K562 (cell line): ENCODE data around the gene LDHAL6A. TPM values are rescaled to one million over a fixed set of nuclear protein-coding genes. Genes with fewer than 3 reads are reported as not detected.
A peak's percentile ranks its signal among the peaks of the same experiment; 100 is the strongest.

ENCODE experiments used
- ESRRA ChIP-seq: fragments of 450-650 bp; IDR thresholded peaks from 2 replicates; pipeline ENCODE4 v1.6.1; 2014; ENCODE audit warnings: low read depth, mild to moderate bottlenecking, moderate library complexity, borderline replicate concordance
- FOXJ3 ChIP-seq: sonication (generic); formaldehyde crosslinking; IDR thresholded peaks from 2 replicates; pipeline ENCODE4 v1.4.0; 2020; ENCODE audit warnings: mild to moderate bottlenecking, missing genetic modification reagents
- FOXM1 ChIP-seq, 2 experiments: fragments of 450-650 bp in 1 of 2; sonication (generic) in 1 of 2; formaldehyde crosslinking in 1 of 2; IDR thresholded peaks; 2 replicates each; pipeline versions ENCODE4 v1.6.1 to v1.9.0; 2017 to 2022; ENCODE audit warnings: low read depth in 2 of 2, mild to moderate bottlenecking in 2 of 2, missing genetic modification reagents in 1 of 2, moderate library complexity in 1 of 2
- KDM5B ChIP-seq: fragments of 200-600 bp; sonication (generic); IDR thresholded peaks from 2 replicates; pipeline ENCODE4 v1.6.1; 2012; ENCODE audit warnings: low read depth, mild to moderate bottlenecking, moderate library complexity, low read length, control low read depth, inconsistent platforms; ENCODE audit not compliant: insufficient replicate concordance
- NCOA6 ChIP-seq: fragments of 450-650 bp; IDR thresholded peaks from 2 replicates; pipeline ENCODE4 v1.6.1; 2017; ENCODE audit warnings: mild to moderate bottlenecking
- NFXL1 ChIP-seq: fragments of 450-650 bp; formaldehyde crosslinking; IDR thresholded peaks from 2 replicates; pipeline ENCODE4 v1.4.0; 2021; ENCODE audit warnings: mild to moderate bottlenecking
- SIN3A ChIP-seq, 2 experiments: fragments of 150-350 bp in 1 of 2; IDR thresholded peaks; 2 replicates each; pipeline ENCODE4 v1.6.1; 2011 to 2016; ENCODE audit warnings: borderline replicate concordance in 2 of 2, low read depth in 2 of 2, low read length in 2 of 2, mild to moderate bottlenecking in 2 of 2, moderate library complexity in 2 of 2; ENCODE audit not compliant: control insufficient read depth in 1 of 2
- STAG1 ChIP-seq: sonication (generic); formaldehyde crosslinking; IDR thresholded peaks from 2 replicates; pipeline ENCODE4 v1.5.0; 2020; ENCODE audit warnings: missing genetic modification reagents, borderline replicate concordance
- polyA plus RNA-seq, 8 experiments: library from polyadenylated mRNA; depleted of rRNA in 4 of 8; stranded (reverse) in 5 of 8; unstranded in 3 of 8; fragments of >200 nt; fragmentation: Nextera tagmentation in 2 of 8; fragmentation: Illumina TruSeq in 1 of 8; extraction: Ambion mirVana in 2 of 8; extraction: Trizol in 1 of 8; gene quantifications; 2 replicates each; pipeline versions ENCODE4 v1.2.1 to v1.2.3, GENCODE V29; 2011 to 2014; ENCODE audit warnings: inconsistent platforms in 1 of 8, missing spikeins in 1 of 8
- total RNA-seq, 7 experiments: library from RNA; depleted of rRNA in 6 of 7; stranded (reverse); fragments of >200 nt in 6 of 7; fragmentation: Illumina TruSeq in 2 of 7; extraction: Trizol in 2 of 7; gene quantifications; 2 replicates each; pipeline versions ENCODE4 v1.2.1 to v1.2.3, GENCODE V29; 2011 to 2021; ENCODE audit warnings: low replicate concordance in 1 of 7
- TF ChIP-seq, protein P1 (sequence below): sonication (generic); formaldehyde crosslinking; IDR thresholded peaks from 2 replicates; pipeline ENCODE4 v1.8.0; 2022; ENCODE audit warnings: mild to moderate bottlenecking, missing genetic modification reagents
- TF ChIP-seq, protein P2 (sequence below): fragments of 450-650 bp; IDR thresholded peaks from 2 replicates; pipeline ENCODE4 v1.7.1; 2018; ENCODE audit warnings: mild to moderate bottlenecking, low read depth; ENCODE audit not compliant: partially characterized antibody
- TF ChIP-seq, protein P3 (sequence below): IDR thresholded peaks from 2 replicates; pipeline ENCODE4 v1.6.1; 2016; ENCODE audit warnings: missing genetic modification characterization, missing compliant biosample characterization
- TF ChIP-seq, protein P4 (sequence below), 2 experiments: fragments of 450-650 bp; IDR thresholded peaks; 2 replicates each; pipeline ENCODE4 v1.6.1; 2018; ENCODE audit warnings: mild to moderate bottlenecking in 2 of 2, low read depth in 1 of 2; ENCODE audit not compliant: partially characterized antibody in 2 of 2
- TF ChIP-seq, protein P5 (sequence below): fragments of 450-650 bp; IDR thresholded peaks from 2 replicates; pipeline ENCODE4 v1.6.1; 2016

Gene LDHAL6A
- total and polyA plus RNA-seq, 9 of the 15 experiments (the other 6 are each of a cell fraction or from before 2014, with no cell fraction given): 0.04 TPM; not detected in 8

DNA sequence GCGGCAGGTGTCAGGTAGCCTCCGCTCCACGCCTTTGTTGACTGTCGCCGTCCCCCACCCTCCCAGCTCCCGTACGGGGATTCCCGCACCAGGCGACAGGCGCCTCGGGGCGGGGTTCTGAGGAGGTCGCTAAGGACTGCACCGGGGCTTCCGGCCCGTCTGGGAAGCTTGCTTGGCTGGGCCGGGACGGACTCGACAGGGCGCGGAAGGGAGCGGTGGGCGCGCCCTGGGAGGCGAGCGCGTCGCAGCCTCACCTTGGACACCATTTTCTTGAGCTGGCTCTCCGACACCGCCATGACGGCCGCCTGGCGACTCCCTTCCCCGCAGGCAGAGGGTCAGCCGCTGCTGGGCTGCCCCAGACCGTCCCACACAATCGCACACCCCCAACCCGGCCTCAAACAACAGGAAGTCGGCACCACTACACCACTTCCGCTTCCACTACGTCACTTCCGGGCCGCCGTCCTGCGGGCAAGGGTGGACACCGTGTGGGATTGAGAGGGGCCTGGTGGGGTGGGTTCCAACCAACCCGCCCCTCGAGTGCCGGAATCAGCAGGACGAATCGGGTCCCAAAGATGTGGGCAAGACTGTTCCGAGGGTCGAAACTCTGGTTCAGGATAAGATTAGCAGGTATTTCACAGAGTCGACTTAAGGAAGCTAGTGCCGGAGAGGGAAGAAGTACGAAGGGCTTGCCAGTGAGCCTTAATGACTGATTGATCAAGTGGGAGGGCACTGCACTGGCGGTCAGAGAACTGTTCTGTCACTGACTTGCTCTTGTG, 71.1 kb downstream of the LDHAL6A start, which contains the start of gene TSG101 (continued):
- TF ChIP-seq FOXJ3 (CRISPR knock-in tag): no peak
- TF ChIP-seq, protein P1, sequence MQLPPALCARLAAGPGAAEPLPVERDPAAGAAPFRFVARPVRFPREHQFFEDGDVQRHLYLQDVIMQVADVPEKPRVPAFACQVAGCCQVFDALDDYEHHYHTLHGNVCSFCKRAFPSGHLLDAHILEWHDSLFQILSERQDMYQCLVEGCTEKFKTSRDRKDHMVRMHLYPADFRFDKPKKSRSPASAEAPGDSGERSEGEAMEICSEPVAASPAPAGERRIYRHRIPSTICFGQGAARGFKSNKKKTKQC (CRISPR knock-in tag): peak; percentile 48; the same call in 1 of the 2 replicates
- TF ChIP-seq FOXM1 (IDR thresholded peaks at IDR 0.05; ENCODE audit: low read depth): no peak; the same call in 1 of the 2 replicates
- peak; percentile 73; the same call in 1 of the 2 replicates for TF ChIP-seq FOXM1 (CRISPR knock-in tag; IDR thresholded peaks at IDR 0.05; ENCODE audit: low read depth)
- TF ChIP-seq, protein P2, sequence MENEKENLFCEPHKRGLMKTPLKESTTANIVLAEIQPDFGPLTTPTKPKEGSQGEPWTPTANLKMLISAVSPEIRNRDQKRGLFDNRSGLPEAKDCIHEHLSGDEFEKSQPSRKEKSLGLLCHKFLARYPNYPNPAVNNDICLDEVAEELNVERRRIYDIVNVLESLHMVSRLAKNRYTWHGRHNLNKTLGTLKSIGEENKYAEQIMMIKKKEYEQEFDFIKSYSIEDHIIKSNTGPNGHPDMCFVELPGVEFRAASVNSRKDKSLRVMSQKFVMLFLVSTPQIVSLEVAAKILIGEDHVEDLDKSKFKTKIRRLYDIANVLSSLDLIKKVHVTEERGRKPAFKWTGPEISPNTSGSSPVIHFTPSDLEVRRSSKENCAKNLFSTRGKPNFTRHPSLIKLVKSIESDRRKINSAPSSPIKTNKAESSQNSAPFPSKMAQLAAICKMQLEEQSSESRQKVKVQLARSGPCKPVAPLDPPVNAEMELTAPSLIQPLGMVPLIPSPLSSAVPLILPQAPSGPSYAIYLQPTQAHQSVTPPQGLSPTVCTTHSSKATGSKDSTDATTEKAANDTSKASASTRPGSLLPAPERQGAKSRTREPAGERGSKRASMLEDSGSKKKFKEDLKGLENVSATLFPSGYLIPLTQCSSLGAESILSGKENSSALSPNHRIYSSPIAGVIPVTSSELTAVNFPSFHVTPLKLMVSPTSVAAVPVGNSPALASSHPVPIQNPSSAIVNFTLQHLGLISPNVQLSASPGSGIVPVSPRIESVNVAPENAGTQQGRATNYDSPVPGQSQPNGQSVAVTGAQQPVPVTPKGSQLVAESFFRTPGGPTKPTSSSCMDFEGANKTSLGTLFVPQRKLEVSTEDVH: peak; percentile 95
- TF ChIP-seq STAG1: no peak
- peak; percentile 81 for TF ChIP-seq ESRRA
- TF ChIP-seq NFXL1 (CRISPR knock-in tag): no peak
- TF ChIP-seq, protein P3, sequence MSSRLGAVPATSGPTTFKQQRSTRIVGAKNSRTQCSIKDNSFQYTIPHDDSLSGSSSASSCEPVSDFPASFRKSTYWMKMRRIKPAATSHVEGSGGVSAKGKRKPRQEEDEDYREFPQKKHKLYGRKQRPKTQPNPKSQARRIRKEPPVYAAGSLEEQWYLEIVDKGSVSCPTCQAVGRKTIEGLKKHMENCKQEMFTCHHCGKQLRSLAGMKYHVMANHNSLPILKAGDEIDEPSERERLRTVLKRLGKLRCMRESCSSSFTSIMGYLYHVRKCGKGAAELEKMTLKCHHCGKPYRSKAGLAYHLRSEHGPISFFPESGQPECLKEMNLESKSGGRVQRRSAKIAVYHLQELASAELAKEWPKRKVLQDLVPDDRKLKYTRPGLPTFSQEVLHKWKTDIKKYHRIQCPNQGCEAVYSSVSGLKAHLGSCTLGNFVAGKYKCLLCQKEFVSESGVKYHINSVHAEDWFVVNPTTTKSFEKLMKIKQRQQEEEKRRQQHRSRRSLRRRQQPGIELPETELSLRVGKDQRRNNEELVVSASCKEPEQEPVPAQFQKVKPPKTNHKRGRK (tag): no peak
- TF ChIP-seq, protein P4, sequence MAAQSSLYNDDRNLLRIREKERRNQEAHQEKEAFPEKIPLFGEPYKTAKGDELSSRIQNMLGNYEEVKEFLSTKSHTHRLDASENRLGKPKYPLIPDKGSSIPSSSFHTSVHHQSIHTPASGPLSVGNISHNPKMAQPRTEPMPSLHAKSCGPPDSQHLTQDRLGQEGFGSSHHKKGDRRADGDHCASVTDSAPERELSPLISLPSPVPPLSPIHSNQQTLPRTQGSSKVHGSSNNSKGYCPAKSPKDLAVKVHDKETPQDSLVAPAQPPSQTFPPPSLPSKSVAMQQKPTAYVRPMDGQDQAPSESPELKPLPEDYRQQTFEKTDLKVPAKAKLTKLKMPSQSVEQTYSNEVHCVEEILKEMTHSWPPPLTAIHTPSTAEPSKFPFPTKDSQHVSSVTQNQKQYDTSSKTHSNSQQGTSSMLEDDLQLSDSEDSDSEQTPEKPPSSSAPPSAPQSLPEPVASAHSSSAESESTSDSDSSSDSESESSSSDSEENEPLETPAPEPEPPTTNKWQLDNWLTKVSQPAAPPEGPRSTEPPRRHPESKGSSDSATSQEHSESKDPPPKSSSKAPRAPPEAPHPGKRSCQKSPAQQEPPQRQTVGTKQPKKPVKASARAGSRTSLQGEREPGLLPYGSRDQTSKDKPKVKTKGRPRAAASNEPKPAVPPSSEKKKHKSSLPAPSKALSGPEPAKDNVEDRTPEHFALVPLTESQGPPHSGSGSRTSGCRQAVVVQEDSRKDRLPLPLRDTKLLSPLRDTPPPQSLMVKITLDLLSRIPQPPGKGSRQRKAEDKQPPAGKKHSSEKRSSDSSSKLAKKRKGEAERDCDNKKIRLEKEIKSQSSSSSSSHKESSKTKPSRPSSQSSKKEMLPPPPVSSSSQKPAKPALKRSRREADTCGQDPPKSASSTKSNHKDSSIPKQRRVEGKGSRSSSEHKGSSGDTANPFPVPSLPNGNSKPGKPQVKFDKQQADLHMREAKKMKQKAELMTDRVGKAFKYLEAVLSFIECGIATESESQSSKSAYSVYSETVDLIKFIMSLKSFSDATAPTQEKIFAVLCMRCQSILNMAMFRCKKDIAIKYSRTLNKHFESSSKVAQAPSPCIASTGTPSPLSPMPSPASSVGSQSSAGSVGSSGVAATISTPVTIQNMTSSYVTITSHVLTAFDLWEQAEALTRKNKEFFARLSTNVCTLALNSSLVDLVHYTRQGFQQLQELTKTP (IDR thresholded peaks at IDR 0.05; ENCODE audit: low read depth in 1 of 2, partially characterized antibody in 2 of 2): no peak
- TF ChIP-seq SIN3A (IDR thresholded peaks at IDR 0.05; ENCODE audit: borderline replicate concordance in 2 of 2, control insufficient read depth in 1 of 2, low read depth in 2 of 2, low read length in 2 of 2): peak; percentile 73 to 81; a peak in 3 of 4 replicates
- peak; percentile 75; the same call in 1 of the 2 replicates for TF ChIP-seq NCOA6
- TF ChIP-seq, protein P5, sequence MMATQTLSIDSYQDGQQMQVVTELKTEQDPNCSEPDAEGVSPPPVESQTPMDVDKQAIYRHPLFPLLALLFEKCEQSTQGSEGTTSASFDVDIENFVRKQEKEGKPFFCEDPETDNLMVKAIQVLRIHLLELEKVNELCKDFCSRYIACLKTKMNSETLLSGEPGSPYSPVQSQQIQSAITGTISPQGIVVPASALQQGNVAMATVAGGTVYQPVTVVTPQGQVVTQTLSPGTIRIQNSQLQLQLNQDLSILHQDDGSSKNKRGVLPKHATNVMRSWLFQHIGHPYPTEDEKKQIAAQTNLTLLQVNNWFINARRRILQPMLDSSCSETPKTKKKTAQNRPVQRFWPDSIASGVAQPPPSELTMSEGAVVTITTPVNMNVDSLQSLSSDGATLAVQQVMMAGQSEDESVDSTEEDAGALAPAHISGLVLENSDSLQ: peak; percentile 75
- TF ChIP-seq KDM5B: peak; percentile 96
